ENCODE results near the gene EXTL1.

EXTL1 gene

DNA sequence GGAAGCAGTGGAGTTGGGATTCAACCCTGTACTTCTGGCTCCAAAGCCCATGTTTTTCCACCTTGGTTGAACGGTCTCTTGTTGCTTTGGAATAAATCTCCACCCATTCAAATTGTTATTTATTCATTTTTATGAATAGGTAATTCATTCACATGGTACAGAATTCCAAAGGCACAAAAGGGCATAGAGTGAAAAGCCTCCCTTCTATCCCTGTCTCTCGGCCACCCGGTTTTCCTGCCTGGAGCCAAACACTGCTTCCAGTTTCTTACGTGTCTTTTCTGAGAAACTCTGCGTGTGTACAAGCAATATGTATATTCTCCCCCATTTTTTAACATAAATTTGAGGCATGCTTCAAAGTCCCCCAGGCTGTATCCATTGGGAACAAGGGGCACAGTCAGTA lies 3.9 kb downstream of the EXTL1 start:
- DNase-seq = no peak

- DNase-seq = no peak
Observed at GRCh38 chr1:26027716-26028489, 6.3 kb downstream of the EXTL1 start.

GRCh38 chr1:26028490-26028980 lies 7.0 kb downstream of the EXTL1 start:
- no peak for DNase-seq

DNA sequence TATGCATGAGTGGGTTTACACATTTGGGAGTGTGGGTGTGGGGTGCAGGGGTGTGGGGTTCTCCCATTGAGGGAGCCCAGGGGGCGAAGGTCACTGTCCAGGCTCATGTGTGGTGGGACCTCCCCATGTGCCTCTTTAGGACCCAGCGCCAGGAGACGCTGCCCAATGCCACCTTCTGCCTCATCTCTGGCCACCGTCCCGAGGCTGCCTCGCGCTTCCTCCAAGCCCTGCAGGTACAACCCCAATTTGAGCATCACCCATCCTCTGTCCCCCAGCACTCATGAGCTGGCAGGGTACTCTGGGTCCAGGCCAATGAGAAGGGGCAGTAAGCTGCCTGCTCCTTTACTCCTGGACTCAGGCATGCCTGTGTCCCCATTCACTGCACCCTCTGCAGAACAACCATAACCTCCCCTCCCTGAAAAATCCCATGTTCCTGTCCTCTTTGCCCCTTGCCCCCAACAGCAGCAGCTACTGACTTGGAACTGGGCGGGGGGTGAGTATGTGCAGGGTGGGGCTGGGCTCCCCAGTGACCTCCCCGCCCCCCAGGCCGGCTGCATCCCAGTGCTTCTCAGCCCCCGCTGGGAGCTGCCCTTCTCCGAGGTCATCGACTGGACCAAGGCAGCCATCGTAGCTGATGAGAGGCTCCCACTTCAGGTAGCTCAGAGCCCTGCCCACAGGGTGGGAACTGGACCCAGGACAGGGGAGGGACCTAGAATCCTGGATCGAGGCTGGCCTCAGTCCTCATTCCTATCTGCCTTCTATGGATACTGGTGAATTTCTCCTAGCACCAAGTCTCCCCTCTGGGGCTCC lies 7.7 kb downstream of the EXTL1 start:
- no peak for DNase-seq

DNA sequence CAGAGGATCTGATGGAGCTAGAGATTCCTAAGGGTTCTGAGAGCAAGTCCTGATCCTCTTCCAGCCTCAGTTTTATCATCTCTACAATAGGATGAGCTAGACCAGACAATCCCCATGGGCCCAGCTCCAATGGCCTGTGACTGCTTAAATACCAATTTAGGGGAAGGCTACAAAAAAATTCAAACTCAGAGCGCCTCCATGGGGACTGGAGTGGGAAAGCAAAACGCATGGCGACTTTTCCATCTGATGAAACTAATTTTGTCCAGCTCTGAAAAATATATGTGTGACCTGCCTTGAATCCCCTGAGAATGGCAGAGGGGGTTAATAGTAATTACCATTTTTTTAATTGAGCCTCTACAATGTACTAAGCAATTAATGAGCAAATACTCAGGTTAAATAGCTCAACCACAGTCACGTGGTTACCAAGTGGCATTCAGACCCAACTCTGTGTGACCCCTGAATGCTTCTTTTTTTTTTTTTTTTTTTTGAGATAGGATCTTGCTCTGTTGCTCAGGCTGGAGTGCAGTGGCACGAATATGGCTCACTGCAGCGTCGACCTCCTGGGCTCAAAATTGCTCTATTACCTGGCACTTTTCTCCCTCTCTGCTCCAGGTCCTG lies 8.4 kb downstream of the EXTL1 start:
- no peak for DNase-seq

GRCh38 chr1:26031196-26031595 lies 9.6 kb downstream of the EXTL1 start:
- DNase-seq = no peak

DNA sequence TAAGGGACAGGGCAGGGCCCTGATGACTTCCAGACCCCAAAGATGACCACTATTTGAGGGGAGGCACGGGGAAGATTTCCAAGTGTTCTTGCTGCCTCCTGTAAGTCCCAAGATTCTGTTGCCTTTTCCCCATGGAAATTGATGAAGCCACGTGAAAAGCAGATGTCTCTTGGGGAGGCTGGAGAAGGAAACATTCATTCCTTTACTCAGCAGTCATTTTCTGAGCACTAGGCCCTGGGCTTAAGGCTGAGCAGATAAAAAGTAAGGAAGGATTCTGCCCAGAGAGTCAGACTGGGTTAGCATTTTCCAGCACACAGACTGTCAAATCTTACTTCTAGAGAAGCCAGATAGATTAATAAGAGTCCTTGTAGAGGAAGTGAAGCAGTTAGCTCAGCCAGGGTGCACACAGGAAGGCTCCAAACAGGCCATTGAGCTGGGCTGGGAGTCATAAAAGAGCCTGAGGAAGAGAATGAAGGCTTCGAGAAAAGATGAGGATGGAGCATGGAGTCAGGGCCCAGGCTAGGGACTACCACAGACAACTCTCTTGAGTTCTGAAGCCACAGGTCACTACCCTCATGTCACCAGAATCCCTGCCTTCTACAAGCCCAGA lies 10.1 kb downstream of the EXTL1 start:
- DNase-seq = no peak

DNA sequence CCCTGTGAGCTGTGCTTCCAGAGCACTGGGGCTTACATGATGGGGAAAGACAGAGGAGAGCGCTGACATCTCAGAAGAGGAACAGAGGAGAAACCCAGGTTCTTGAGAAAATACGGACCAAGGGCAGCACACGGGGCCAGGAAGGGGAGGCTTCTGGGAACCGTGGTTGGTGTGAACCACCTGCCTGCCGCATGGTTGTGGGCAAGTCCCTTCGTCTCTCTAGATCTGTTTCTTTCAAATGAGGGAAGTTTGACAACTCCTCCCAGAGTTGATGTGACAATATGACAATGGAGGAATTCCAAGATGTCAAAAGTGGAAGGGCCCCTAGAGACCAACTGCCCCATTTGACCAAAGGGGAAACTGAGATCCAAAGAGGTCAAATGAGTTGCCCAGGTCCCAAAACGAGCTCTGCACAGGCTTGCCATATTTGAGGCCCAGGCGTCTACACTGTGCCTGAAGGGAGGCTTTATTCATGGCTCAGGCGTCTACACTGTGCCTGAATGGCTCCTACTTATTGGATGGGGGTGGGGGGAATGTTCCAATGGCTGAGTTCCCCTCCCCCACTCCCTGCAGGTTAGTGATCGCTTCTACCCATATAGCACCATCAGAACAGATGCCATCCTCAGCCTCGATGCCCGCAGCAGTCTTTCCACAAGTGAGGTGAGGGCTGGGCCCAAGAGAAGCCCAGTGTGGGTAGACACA lies 11.2 kb downstream of the EXTL1 start:
- no peak for DNase-seq

DNA sequence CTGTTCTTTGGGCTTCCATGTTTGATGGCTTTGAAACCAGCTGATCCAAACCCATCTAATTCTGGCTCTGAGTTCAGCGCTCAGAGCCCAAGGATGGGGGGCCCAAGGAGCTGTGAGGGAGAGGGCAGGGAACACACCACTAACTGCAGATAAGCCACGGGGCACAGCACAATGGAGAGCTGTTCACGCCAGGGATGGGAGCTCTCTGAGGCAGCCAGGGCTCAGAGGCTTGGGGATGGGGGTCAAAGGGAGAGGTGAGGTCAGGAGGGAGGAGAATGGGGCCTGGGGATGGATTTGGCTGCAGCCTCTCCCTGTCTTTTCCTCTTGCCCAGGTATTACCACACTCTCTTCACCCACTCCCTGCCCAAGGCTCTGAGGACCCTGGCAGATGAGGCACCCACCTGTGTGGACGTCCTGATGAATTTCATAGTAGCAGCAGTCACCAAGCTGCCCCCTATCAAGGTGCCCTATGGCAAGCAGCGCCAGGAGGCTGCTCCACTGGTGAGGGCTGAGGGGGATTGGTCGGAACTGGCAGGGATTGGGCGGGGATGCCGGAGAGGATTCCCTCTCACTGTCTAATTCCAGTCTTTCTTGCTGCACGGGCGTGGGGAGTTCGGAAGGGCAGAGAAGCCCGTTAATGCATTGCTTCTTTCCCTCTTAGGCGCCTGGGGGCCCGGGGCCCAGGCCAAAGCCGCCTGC lies 13.1 kb downstream of the EXTL1 start:
- DNase-seq = no peak

GRCh38 chr1:26035203-26035958 lies 13.8 kb downstream of the EXTL1 start:
- DNase-seq = peak; percentile 20 to 86

- peak in 1 of 2 experiments; percentile 48 for DNase-seq
Observed at GRCh38 chr1:26035959-26036755, 14.6 kb downstream of the EXTL1 start.

- DNase-seq = no peak
Observed at GRCh38 chr1:26036756-26037281, 15.2 kb downstream of the EXTL1 start.

GRCh38 chr1:26037904-26038303 lies 16.3 kb downstream of the EXTL1 start:
- no peak for DNase-seq

GRCh38 chr1:26038477-26038876 lies 16.9 kb downstream of the EXTL1 start:
- DNase-seq = no peak

GRCh38 chr1:26038904-26039303 lies 17.3 kb downstream of the EXTL1 start:
- DNase-seq = no peak

GRCh38 chr1:26041401-26041800 lies 19.8 kb downstream of the EXTL1 start:
- no peak for DNase-seq

DNA sequence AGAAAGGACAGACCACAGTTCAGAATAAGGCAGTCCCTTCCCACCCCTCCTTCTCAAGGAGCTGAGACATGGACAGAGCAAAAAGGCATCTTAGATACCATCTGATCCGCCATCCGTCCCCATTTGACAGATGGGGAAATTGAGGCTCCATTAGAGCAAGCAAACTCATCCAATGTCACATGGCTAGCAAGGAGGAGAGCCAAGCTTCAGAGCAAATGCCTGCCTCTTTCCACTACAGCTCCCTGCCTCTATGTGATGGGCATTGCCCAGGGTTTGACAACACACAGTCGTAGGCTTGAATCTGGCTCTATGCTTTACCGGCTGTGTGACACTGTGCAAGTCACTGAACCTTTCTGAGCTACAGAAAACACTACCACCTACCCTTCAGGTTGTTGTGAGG lies 20.4 kb downstream of the EXTL1 start:
- no peak for DNase-seq

DNA sequence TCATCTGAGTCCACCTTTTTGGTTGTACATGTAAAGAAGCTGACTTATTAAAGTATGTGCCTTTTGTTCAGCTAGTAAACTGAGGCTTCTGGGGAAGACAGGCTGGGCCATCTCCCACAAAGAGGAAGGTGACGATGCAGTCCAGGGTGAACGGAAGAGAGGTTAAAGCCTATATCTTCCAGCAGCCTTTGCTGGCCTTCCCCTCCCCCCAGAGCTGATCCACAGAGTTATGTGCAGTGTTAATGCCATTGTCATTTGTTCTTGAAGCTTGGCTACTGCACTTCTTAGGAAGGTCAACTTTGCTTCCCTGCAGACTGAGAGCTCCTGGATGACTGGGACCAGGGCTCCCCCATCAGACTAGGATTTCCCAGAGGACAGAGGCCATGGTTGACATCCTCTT lies 22.2 kb downstream of the EXTL1 start:
- no peak for DNase-seq

DNA sequence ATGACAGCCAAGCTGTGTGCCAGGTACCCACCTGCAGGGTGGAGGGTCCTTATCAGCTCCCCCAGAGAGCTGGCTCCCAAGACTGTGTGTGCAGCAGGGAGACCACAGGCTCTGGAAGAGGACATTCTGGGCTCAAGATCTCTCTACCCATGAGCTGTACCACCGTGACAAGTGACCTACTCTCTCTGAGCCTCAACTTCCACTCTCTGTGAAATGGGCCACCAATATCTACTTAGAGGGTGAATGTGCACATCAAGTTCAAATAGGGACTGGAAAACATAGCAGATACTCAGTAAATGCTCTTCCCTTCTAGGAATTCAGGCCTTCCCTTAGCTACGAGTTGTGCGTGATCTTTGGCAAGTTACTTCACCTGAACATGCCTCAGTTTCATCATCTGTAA lies 22.8 kb downstream of the EXTL1 start:
- no peak for DNase-seq
